Suprapubic skin (tissue), 4 donors: ENCODE measurements around the gene SYNRG. TPM values are rescaled to one million over a fixed set of nuclear protein-coding genes. Genes with fewer than 3 reads are reported as not detected.

Source experiments
- DNase-seq, 2 donors: peaks; one replicate each; pipeline ENCODE4 v3.0.0-alpha.2; 2019; ENCODE audit warnings: low spot score in 2 of 2
- H3K27ac ChIP-seq: fragments of 200-600 bp; sonication (generic); one replicate; pipeline ENCODE4 v1.5.1; 2019
- H3K27me3 ChIP-seq: fragments of 200-600 bp; sonication (generic); one replicate; pipeline ENCODE4 v1.5.1; 2019
- H3K36me3 ChIP-seq: fragments of 200-600 bp; sonication (generic); one replicate; pipeline ENCODE4 v1.5.1; 2019
- H3K4me1 ChIP-seq: fragments of 200-600 bp; sonication (generic); one replicate; pipeline ENCODE4 v1.5.1; 2019
- H3K4me3 ChIP-seq: fragments of 200-600 bp; sonication (generic); one replicate; pipeline ENCODE4 v1.5.1; 2019; ENCODE audit warnings: mild to moderate bottlenecking
- H3K9me3 ChIP-seq: fragments of 200-600 bp; sonication (generic); one replicate; pipeline ENCODE4 v1.5.1; 2019
- CTCF ChIP-seq, 2 donors: fragments of 200-600 bp in 1 of 2; fragments of 450-650 bp in 1 of 2; sonication (generic) in 1 of 2; IDR thresholded peaks; one replicate each; pipeline ENCODE4 v1.5.1; 2016 to 2019; ENCODE audit warnings: antibody characterized with exemption in 2 of 2, mild to moderate bottlenecking in 1 of 2, moderate library complexity in 1 of 2
- EP300 ChIP-seq: sonication (generic); formaldehyde crosslinking; IDR thresholded peaks from one replicate; pipeline ENCODE4 v1.6.1; 2017; ENCODE audit warnings: antibody characterized with exemption
- POLR2A ChIP-seq, 2 donors: fragments of 450-650 bp; IDR thresholded peaks; one replicate each; pipeline ENCODE4 v1.6.1; 2017; ENCODE audit warnings: antibody characterized with exemption in 2 of 2, mild to moderate bottlenecking in 2 of 2, moderate library complexity in 2 of 2
- POLR2AphosphoS5 ChIP-seq, 3 donors: sonication (generic); formaldehyde crosslinking; IDR thresholded peaks; one replicate each; pipeline ENCODE4 v1.6.1; 2017; ENCODE audit warnings: antibody characterized with exemption in 3 of 3
- WGBS: methylation state at CpG from one replicate; pipeline ENCODE4 v1.1.5; 2018; 5-methylcytosine and 5-hydroxymethylcytosine counted together
- total RNA-seq, 4 donors: library from RNA; depleted of rRNA; stranded (reverse); fragments of >200 nt; gene quantifications; one replicate each; pipeline ENCODE4 v1.1.0, GENCODE V29; 2016

Gene SYNRG
- total RNA-seq, 4 donors from 2014 or later = 21.2 to 48.5 (median 25.5) TPM

- no peak overlapping the region for H3K27ac ChIP-seq
- H3K4me1 ChIP-seq = peaks cover 18% of the 10 kb centered on the region
- no peak overlapping the region for H3K4me3 ChIP-seq
- no peaks in the 10 kb centered on the region for H3K9me3 ChIP-seq
- 90% methylated on average over 3 of the region's 3 CpGs for WGBS
- peaks cover 69% of the 10 kb centered on the region for H3K36me3 ChIP-seq
- H3K27me3 ChIP-seq = no peaks in the 10 kb centered on the region
- TF ChIP-seq POLR2A (IDR thresholded peaks at IDR 0.05) = no peak
- TF ChIP-seq POLR2AphosphoS5 (IDR thresholded peaks at IDR 0.05) = no peak
- no peak for TF ChIP-seq EP300
- TF ChIP-seq CTCF (IDR thresholded peaks at IDR 0.05) = no peak
- DNase-seq = no peak
Observed at GRCh38 chr17:37555386-37555785, 53.8 kb downstream of the SYNRG start.

DNA sequence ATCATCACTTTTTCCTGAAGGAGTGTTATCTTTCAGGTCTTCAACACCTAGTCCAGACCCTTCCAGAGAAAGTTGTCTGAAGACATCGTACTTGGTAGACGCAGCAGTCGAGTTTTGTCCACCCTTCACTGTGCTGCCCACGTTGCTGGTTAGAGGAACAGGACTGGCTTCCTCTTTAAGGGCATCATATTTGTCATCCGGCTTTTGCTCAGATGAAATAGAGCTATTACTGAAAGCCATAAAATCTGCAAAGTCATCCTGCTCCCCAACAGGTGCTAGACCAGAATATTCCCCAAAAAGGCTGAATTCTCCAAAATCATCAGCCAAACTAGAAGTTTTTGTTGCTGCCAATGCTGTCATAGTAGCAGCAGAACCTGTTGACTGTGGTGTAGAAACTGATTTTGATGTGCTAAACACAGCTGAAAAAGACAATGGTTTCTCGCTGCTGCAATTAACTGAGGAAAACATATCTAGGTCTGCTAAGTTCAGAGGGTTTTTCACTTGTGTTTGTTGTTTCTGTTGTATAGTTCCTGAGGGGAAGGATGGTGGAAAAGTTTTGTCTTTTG is 55.7 kb downstream of the SYNRG start:
- Histone ChIP-seq H3K36me3 (peaks cover 53% of the 10 kb centered on the region), H3K9me3 (no peaks in the 10 kb centered on the region), H3K27ac (no peak overlapping the region), H3K4me3 (no peak overlapping the region), H3K4me1 (peaks cover 18% of the 10 kb centered on the region), H3K27me3 (no peaks in the 10 kb centered on the region)
- DNase-seq = no peak
- WGBS = 89% methylated on average over 6 of the region's 6 CpGs
- no peak for TF ChIP-seq CTCF (IDR thresholded peaks at IDR 0.05)
- TF ChIP-seq POLR2AphosphoS5 (IDR thresholded peaks at IDR 0.05) = no peak
- TF ChIP-seq EP300 = no peak
- no peak for TF ChIP-seq POLR2A (IDR thresholded peaks at IDR 0.05)

GRCh38 chr17:37551788-37552187 is 57.4 kb downstream of the SYNRG start:
- Histone ChIP-seq H3K4me3 (no peak overlapping the region), H3K36me3 (peaks cover 39% of the 10 kb centered on the region), H3K27ac (no peak overlapping the region), H3K27me3 (no peaks in the 10 kb centered on the region), H3K4me1 (peaks cover 18% of the 10 kb centered on the region), H3K9me3 (no peaks in the 10 kb centered on the region)
- WGBS = 62% methylated on average over 3 of the region's 3 CpGs
- TF ChIP-seq CTCF (IDR thresholded peaks at IDR 0.05) = no peak
- no peak for TF ChIP-seq POLR2AphosphoS5 (IDR thresholded peaks at IDR 0.05)
- TF ChIP-seq POLR2A (IDR thresholded peaks at IDR 0.05) = no peak
- TF ChIP-seq EP300 = no peak
- DNase-seq = no peak

DNA sequence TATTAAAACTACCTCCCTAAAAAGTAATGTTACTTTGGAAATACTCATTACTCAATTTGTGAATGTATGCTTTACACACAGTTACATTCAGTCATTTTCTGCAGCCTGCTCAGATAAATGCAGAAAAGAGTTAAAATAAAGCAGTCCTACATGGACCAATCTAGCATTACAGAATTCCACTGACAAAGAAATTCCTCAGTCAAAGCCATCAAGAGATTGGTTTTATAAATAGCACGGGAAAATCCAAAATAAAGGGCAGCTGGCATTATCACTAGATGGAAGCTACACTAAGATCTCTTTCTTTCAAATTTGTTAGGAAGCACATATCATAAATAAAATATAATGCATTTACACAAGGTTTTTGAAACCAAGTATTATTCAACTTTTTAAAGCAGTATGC is 61.2 kb downstream of the SYNRG start:
- H3K27me3 ChIP-seq = no peaks in the 10 kb centered on the region
- H3K36me3 ChIP-seq = peaks cover 8% of the 10 kb centered on the region
- H3K4me1 ChIP-seq = peaks cover 23% of the 10 kb centered on the region
- 39% methylated on average over 1 of the region's 1 CpG for WGBS
- no peaks in the 10 kb centered on the region for H3K9me3 ChIP-seq
- TF ChIP-seq CTCF (IDR thresholded peaks at IDR 0.05) = no peak
- TF ChIP-seq EP300 = no peak
- TF ChIP-seq POLR2AphosphoS5 (IDR thresholded peaks at IDR 0.05) = no peak
- TF ChIP-seq POLR2A (IDR thresholded peaks at IDR 0.05) = no peak
- no peak overlapping the region for H3K4me3 ChIP-seq
- DNase-seq = no peak
- no peak overlapping the region for H3K27ac ChIP-seq

- DNase-seq = no peak
- Histone ChIP-seq H3K36me3 (peaks cover 17% of the 10 kb centered on the region), H3K9me3 (no peaks in the 10 kb centered on the region), H3K27me3 (no peaks in the 10 kb centered on the region), H3K4me3 (no peak overlapping the region), H3K27ac (no peak overlapping the region), H3K4me1 (peaks cover 13% of the 10 kb centered on the region)
- TF ChIP-seq POLR2AphosphoS5 (IDR thresholded peaks at IDR 0.05) (no peak), EP300 (no peak), POLR2A (IDR thresholded peaks at IDR 0.05) (no peak), CTCF (IDR thresholded peaks at IDR 0.05) (no peak)
- 42% methylated on average over 3 of the region's 3 CpGs for WGBS
Observed at GRCh38 chr17:37546302-37546701, 62.9 kb downstream of the SYNRG start.
